CD4-positive, alpha-beta memory T cell (primary cell): ENCODE data around the gene TENT4A. TPM values are rescaled to one million over a fixed set of nuclear protein-coding genes. Genes with fewer than 3 reads are reported as not detected.

Experiments used
- CTCF ChIA-PET: fragments of 350-600 bp; sonication (Branson Sonifier 250); formaldehyde crosslinking; loops from one replicate; lab custom pipeline; 2021; ENCODE audit warnings: inconsistent platforms; ENCODE audit not compliant: partially characterized antibody; lab: Charles Lee
- POLR2A ChIA-PET: fragments of 350-600 bp; sonication (Branson Sonifier 250); formaldehyde crosslinking; loops from one replicate; lab custom pipeline; 2021; ENCODE audit not compliant: partially characterized antibody; lab: Charles Lee
- DNase-seq, 5 donors: peaks; one replicate each; pipeline versions ENCODE4 v3.0.0 to v3.0.0-alpha.2; 2020 to 2022; ENCODE audit warnings: mixed read lengths in 1 of 5
- H3K27ac ChIP-seq: one replicate; pipeline ENCODE4 v1.7.0; 2013; ENCODE audit warnings: low read depth, low read length
- H3K27me3 ChIP-seq: 2 replicates; pipeline ENCODE4 v1.7.0; 2013; ENCODE audit warnings: mild to moderate bottlenecking, low read length, moderate library complexity; ENCODE audit not compliant: insufficient read depth
- H3K36me3 ChIP-seq: 2 replicates; pipeline ENCODE4 v1.7.0; 2013; ENCODE audit warnings: mild to moderate bottlenecking, low read length, moderate library complexity; ENCODE audit not compliant: insufficient read depth
- H3K4me1 ChIP-seq: 2 replicates; pipeline ENCODE4 v1.7.0; 2013; ENCODE audit warnings: mild to moderate bottlenecking, low read length, moderate library complexity; ENCODE audit not compliant: insufficient read depth
- H3K4me3 ChIP-seq, 2 donors: one replicate each; pipeline ENCODE4 v1.7.0; 2013; ENCODE audit warnings: low read length in 2 of 2, mild to moderate bottlenecking in 1 of 2
- H3K9me3 ChIP-seq, 2 donors: one replicate each; pipeline ENCODE4 v1.7.0; 2013; ENCODE audit warnings: low read length in 2 of 2, control low read depth in 1 of 2; ENCODE audit not compliant: control insufficient read depth in 1 of 2
- H3K27ac Mint-ChIP-seq, 7 donors: one replicate each; pipeline ENCODE4 v1.8.0; 2020 to 2021; ENCODE audit warnings: mixed read lengths in 7 of 7, mild to moderate bottlenecking in 6 of 7, inconsistent platforms in 3 of 7, moderate library complexity in 3 of 7
- H3K27me3 Mint-ChIP-seq, 2 donors: one replicate each; pipeline ENCODE4 v1.8.0; 2020 to 2021; ENCODE audit warnings: mixed read lengths in 2 of 2
- H3K36me3 Mint-ChIP-seq, 2 donors: one replicate each; pipeline ENCODE4 v1.8.0; 2020 to 2021; ENCODE audit warnings: mixed read lengths in 2 of 2, inconsistent platforms in 1 of 2, mild to moderate bottlenecking in 1 of 2
- H3K4me1 Mint-ChIP-seq, 4 donors: one replicate each; pipeline ENCODE4 v1.8.0; 2020 to 2021; ENCODE audit warnings: mixed read lengths in 4 of 4, mild to moderate bottlenecking in 1 of 4
- H3K4me3 Mint-ChIP-seq, 8 donors: one replicate each; pipeline ENCODE4 v1.8.0; 2020 to 2021; ENCODE audit warnings: mixed read lengths in 8 of 8, mild to moderate bottlenecking in 7 of 8, moderate library complexity in 6 of 8, inconsistent platforms in 3 of 8
- H3K9me3 Mint-ChIP-seq, 8 donors: one replicate each; pipeline ENCODE4 v1.8.0; 2020 to 2021; ENCODE audit warnings: mixed read lengths in 8 of 8, mild to moderate bottlenecking in 5 of 8, inconsistent platforms in 3 of 8, moderate library complexity in 1 of 8
- intact Hi-C: fragments of 100-400 bp; cut with micrococcal nuclease; formaldehyde crosslinking; loops from one replicate; pipeline ENCODE4 v1.15.1; 2023
- polyA plus RNA-seq, 2 donors: library from polyadenylated mRNA; unstranded; fragments of 300-500 nt; fragmentation: Illumina TruSeq; gene quantifications; one replicate each; pipeline ENCODE4 v1.2.3, GENCODE V29; 2021
- total RNA-seq, 2 experiments: library from RNA; stranded (reverse); gene quantifications; one replicate each; pipeline ENCODE4 v1.2.3, GENCODE V29; 2021

The TENT4A gene
- total and polyA plus RNA-seq, 4 experiments from 2014 or later = 0.55 to 49.1 (median 23.4) TPM

DNA sequence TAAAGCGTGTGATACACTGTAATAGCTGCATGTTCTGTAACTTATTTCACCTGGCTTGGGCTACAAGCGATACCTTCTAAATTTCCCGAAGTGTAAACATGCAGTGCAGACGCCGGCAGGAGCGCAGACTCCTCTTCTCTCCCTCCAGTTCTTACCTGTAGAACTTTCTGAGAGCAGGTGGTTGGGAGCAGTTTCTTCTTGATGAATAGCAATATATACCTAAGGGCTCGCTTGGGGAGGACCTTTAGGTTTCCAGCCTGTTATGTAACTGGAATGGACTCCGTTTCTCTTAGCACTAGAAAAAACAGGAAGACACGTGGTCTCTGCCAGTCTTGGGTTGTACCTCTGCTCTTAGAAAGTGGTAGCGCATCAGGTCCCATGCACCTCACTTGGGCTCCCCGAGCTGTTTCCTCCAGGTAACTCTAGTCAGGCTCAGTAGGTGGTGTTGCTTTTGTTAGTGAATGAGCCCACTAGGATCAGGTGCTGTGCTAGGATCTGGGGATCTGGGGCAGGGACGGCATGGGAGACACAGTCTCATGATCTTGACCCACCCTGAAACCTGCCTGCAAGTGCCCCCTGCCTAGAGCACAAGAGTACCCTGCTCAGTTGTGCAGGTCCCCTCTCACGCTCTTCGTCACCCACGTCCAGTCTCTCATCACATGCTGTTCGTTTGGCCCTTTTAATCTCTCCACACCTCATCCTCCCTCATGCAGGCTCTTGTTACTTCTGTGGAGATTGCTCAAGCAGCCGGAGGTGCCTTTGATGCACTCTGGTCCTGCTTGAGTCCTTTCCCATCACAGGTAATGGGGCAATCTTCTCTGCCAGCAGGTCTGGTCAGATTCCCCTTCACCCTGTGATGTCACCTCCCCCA lies 2.8 kb downstream of the TENT4A start:
- intact Hi-C loops = loop anchor here (1.0 to 10.0 kb wide), 3 partner anchors 13 to 1221 kb away; no protein-coding TSS in a partner anchor
- Mint-ChIP-seq H3K4me1 (peaks cover 51 to 71% (median 61%) of the 10 kb centered on the region in 4 donors), H3K9me3 (no peaks in the 10 kb centered on the region), H3K27me3 (no peaks in the 10 kb centered on the region), H3K36me3 (peaks cover 3 to 31% of the 10 kb centered on the region in 2 donors), H3K27ac (peak overlapping the region; percentile 86 to 93 (median 88)), H3K4me3 (peak overlapping the region; percentile 89 to 93 (median 90))
- ChIA-PET CTCF (interaction anchor here (0.8 to 2.3 kb wide), 5 partner anchors 12 to 30 kb away, joined by 3 to 15 read pairs (median 5); no protein-coding TSS in a partner anchor), POLR2A (interaction anchor here (1.0 to 2.1 kb wide), 3 partner anchors 14 to 1294 kb away, joined by 3 to 19 read pairs (median 11); partner anchors contain the start of genes NSUN2 and SRD5A1)
- peak; percentile 44 to 52 (median 50) for DNase-seq
- no peaks in the 10 kb centered on the region for H3K9me3 ChIP-seq
- peak overlapping the region; percentile 71 to 82 for H3K4me3 ChIP-seq
- H3K36me3 ChIP-seq = no peaks in the 10 kb centered on the region
- H3K27me3 ChIP-seq = no peaks in the 10 kb centered on the region
- H3K27ac ChIP-seq = peak overlapping the region; percentile 42
- peaks cover 59% of the 10 kb centered on the region for H3K4me1 ChIP-seq

DNA sequence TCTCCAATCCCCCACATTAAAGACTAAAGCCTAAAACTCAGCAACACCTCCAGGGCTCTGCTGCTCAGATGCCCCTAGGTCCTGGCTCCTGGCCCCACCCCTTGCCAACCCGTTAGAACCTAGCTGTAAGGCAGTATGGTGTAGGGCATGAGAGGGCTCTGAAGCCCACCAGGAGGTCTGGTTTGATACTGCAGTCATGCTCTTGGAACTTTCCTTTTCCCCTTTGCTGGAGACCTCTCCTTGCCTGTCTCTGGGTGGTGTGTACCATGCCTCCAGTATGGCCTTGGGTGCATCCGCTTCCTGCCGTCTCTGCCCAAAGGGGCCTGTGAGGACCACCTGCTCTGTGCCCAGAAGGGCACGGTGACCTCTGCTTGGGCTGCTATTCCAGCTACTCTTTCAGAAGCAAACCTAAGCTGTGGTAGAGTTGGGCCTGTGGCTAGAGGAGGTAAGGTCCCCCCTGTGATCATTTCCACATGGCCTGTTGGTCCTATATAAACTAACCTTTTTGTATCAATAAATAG lies 3.5 kb downstream of the TENT4A start:
- peak overlapping the region; percentile 42 for H3K27ac ChIP-seq

DNA sequence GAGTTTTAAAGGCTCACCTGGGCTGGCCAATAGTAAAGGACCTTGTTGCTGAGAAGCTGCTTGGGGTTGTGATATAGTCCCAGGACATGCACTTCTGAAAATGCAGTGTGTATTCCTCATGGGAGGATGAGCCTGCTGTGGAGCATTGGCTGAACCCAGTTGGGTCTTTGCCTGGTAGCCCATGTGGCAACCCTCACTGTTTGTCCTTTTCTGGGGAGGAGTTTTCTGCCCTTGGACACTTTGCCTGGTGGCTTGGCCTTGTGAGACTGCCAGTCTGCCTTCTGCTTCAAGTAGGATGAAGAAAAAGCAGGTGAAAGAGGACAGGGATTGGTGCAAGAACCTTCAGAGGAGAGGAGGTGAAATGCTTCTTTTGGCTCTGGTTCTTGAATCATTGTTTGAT lies 4.0 kb downstream of the TENT4A start:
- Mint-ChIP-seq H3K36me3 (peaks cover 3 to 29% of the 10 kb centered on the region in 2 donors), H3K27ac (peak overlapping the region in 4 of 7 donors; percentile 22 to 91 (median 38)), H3K4me1 (peaks cover 56 to 77% (median 66%) of the 10 kb centered on the region in 4 donors), H3K4me3 (peak overlapping the region in 6 of 8 donors; percentile 29 to 93 (median 80)), H3K9me3 (no peaks in the 10 kb centered on the region), H3K27me3 (no peaks in the 10 kb centered on the region)
- no peak overlapping the region for H3K4me3 ChIP-seq
- peaks cover 72% of the 10 kb centered on the region for H3K4me1 ChIP-seq
- H3K36me3 ChIP-seq = no peaks in the 10 kb centered on the region
- intact Hi-C loops = loop anchor here (10.0 kb wide), 1 partner anchor 1222 kb away; no protein-coding TSS in a partner anchor
- H3K9me3 ChIP-seq = no peaks in the 10 kb centered on the region
- CTCF ChIA-PET = interaction anchor here (0.6 to 2.3 kb wide), 4 partner anchors 11 to 28 kb away, joined by 3 to 15 read pairs (median 4); no protein-coding TSS in a partner anchor
- POLR2A ChIA-PET = interaction anchor here (1.5 to 2.2 kb wide), 3 partner anchors 12 to 84 kb away, joined by 8 to 19 read pairs (median 11); partner anchors contain the start of genes NSUN2 and SRD5A1
- DNase-seq = no peak
- no peak overlapping the region for H3K27ac ChIP-seq
- no peaks in the 10 kb centered on the region for H3K27me3 ChIP-seq

More for the DNA sequence above, 3.5 kb downstream of the TENT4A start:
- Histone ChIP-seq H3K4me1 (peaks cover 66% of the 10 kb centered on the region), H3K27me3 (no peaks in the 10 kb centered on the region), H3K9me3 (no peaks in the 10 kb centered on the region), H3K4me3 (peak overlapping the region; percentile 71 to 82), H3K36me3 (no peaks in the 10 kb centered on the region)
- Mint-ChIP-seq H3K9me3 (no peaks in the 10 kb centered on the region), H3K36me3 (peaks cover 3 to 32% of the 10 kb centered on the region in 2 donors), H3K4me3 (peak overlapping the region; percentile 89 to 93 (median 90)), H3K27ac (peak overlapping the region in 6 of 7 donors; percentile 86 to 93 (median 90)), H3K4me1 (peaks cover 55 to 77% (median 66%) of the 10 kb centered on the region in 4 donors), H3K27me3 (no peaks in the 10 kb centered on the region)
- no peak for DNase-seq
- POLR2A ChIA-PET = interaction anchor here (1.0 to 2.2 kb wide), 5 partner anchors 12 to 1295 kb away, joined by 3 to 19 read pairs (median 11); partner anchors contain the start of genes NSUN2 and SRD5A1
- CTCF ChIA-PET = interaction anchor here (0.6 to 2.3 kb wide), 3 partner anchors 12 to 28 kb away, joined by 3 to 15 read pairs (median 5); no protein-coding TSS in a partner anchor
- intact Hi-C loops = loop anchor here (1.0 to 10.0 kb wide), 3 partner anchors 13 to 1222 kb away; no protein-coding TSS in a partner anchor

DNA sequence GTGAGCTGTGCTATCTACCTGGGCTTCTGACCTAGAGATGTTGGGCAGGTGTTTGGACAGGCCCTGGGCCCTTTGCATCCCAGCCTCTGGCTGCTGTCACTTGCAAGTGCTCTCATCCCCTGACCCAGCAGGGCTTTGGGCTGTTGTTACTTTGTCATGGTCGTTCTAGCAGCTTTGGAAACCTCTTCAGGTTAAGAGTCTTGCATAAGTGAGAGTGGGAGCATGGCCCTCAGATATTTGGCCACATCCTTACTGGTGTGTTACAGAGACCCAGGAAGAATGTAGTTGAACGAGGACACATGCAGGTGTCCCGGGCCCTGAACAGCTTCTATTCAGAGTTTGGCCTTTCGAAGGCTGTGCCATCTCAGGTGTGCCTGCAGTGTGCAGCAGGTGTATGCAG lies 4.5 kb downstream of the TENT4A start:
- H3K9me3 ChIP-seq = no peaks in the 10 kb centered on the region
- no peak overlapping the region for H3K27ac ChIP-seq
- DNase-seq = no peak
- Mint-ChIP-seq H3K4me1 (peaks cover 58 to 80% (median 69%) of the 10 kb centered on the region in 4 donors), H3K4me3 (peak overlapping the region in 7 of 8 donors; percentile 20 to 93 (median 49)), H3K27ac (peak overlapping the region in 4 of 7 donors; percentile 22 to 91 (median 42)), H3K27me3 (no peaks in the 10 kb centered on the region), H3K9me3 (no peaks in the 10 kb centered on the region), H3K36me3 (peaks cover 3 to 30% of the 10 kb centered on the region in 2 donors)
- H3K4me1 ChIP-seq = peaks cover 76% of the 10 kb centered on the region
- POLR2A ChIA-PET = interaction anchor here (1.4 to 2.2 kb wide), 3 partner anchors 11 to 85 kb away, joined by 3 to 11 read pairs (median 8); partner anchors contain the start of genes NSUN2 and SRD5A1
- CTCF ChIA-PET = interaction anchor here (1.2 to 2.3 kb wide), 3 partner anchors 11 to 27 kb away, joined by 3 to 15 read pairs (median 5); no protein-coding TSS in a partner anchor
- no peak overlapping the region for H3K4me3 ChIP-seq
- intact Hi-C loops = loop anchor here (10.0 kb wide), 1 partner anchor 1223 kb away; no protein-coding TSS in a partner anchor
- no peaks in the 10 kb centered on the region for H3K36me3 ChIP-seq
- no peaks in the 10 kb centered on the region for H3K27me3 ChIP-seq

DNA sequence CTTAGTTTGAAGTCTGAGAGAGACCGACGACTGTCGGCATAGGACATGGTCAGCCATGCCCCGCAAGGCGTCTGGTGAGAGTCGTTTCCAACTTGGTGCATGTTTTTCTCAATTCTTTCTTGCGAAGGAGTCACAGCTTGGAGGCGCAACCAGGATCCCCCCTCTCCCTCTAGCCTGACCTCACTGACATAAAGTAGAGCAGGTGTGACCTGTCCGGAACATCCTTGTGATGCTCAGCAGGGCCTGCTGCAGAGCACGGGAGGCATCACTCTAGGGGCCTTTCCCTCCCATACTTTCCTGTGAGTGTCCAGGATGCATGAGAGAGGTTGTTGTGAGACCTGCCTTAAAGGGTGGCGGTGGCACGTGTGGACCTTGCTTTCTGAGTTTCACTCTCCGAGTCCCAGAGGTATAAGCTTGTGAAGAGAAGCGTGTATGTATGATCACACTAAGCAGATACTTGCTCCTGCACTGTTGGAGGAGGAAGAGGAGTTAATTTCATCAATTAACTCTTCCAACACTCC lies 5.0 kb downstream of the TENT4A start:
- no peak for DNase-seq
- no peak overlapping the region for H3K4me3 ChIP-seq
- H3K27me3 ChIP-seq = no peaks in the 10 kb centered on the region
- peaks cover 78% of the 10 kb centered on the region for H3K4me1 ChIP-seq
- Mint-ChIP-seq H3K4me3 (peak overlapping the region; percentile 17 to 72 (median 34)), H3K9me3 (no peaks in the 10 kb centered on the region), H3K36me3 (peaks cover 3 to 29% of the 10 kb centered on the region in 2 donors), H3K27me3 (no peaks in the 10 kb centered on the region), H3K4me1 (peaks cover 59 to 85% (median 72%) of the 10 kb centered on the region in 4 donors), H3K27ac (peak overlapping the region in 5 of 7 donors; percentile 48 to 91 (median 72))
- CTCF ChIA-PET = interaction anchor here (1.3 to 2.3 kb wide), 2 partner anchors 24 to 27 kb away, joined by 3 to 15 read pairs; no protein-coding TSS in a partner anchor
- H3K9me3 ChIP-seq = no peaks in the 10 kb centered on the region
- no peak overlapping the region for H3K27ac ChIP-seq
- POLR2A ChIA-PET = interaction anchor here (1.4 to 2.2 kb wide), 3 partner anchors 11 to 85 kb away, joined by 3 to 11 read pairs (median 8); partner anchors contain the start of genes NSUN2 and SRD5A1
- intact Hi-C loops = loop anchor here (10.0 kb wide), 1 partner anchor 1223 kb away; no protein-coding TSS in a partner anchor
- peaks cover 2% of the 10 kb centered on the region for H3K36me3 ChIP-seq

DNA sequence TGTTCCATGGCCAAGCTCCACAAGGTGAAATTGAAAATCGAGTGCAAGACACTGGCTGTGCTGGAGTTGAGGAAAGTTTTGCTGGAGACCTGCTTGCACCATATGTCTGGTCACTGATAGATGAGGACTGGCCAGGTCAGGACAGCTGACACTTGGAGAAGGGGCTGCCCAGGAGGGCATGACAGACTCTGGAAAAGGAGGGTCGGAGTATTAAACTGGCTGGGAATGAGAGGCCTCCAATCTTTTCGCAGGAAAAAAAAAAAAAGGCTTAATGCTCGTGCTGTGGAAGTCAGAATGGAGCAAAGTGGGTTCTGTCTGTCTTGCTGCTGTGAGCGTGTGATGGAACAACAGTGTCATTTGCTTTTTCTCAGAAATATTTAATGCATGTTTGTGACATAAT lies 5.5 kb downstream of the TENT4A start:
- Mint-ChIP-seq H3K27ac (peak overlapping the region in 6 of 7 donors; percentile 10 to 91 (median 68)), H3K4me1 (peaks cover 64 to 90% (median 77%) of the 10 kb centered on the region in 4 donors), H3K27me3 (no peaks in the 10 kb centered on the region), H3K9me3 (no peaks in the 10 kb centered on the region), H3K36me3 (peaks cover 3 to 33% of the 10 kb centered on the region in 2 donors), H3K4me3 (peak overlapping the region in 4 of 8 donors; percentile 18 to 72 (median 58))
- no peak for DNase-seq
- Histone ChIP-seq H3K27me3 (no peaks in the 10 kb centered on the region), H3K4me3 (no peak overlapping the region), H3K9me3 (no peaks in the 10 kb centered on the region), H3K27ac (no peak overlapping the region), H3K4me1 (peaks cover 78% of the 10 kb centered on the region), H3K36me3 (peaks cover 7% of the 10 kb centered on the region)
- CTCF ChIA-PET = interaction anchor here (2.3 kb wide), 1 partner anchor 26 kb away, joined by 15 read pairs; no protein-coding TSS in a partner anchor
- intact Hi-C loops = loop anchor here (10.0 kb wide), 1 partner anchor 1224 kb away; no protein-coding TSS in a partner anchor
- POLR2A ChIA-PET = interaction anchor here (1.4 to 2.2 kb wide), 2 partner anchors 26 to 86 kb away, joined by 3 to 11 read pairs; partner anchors contain the start of genes NSUN2 and SRD5A1
